GM12892 (cell line): ENCODE data around the gene CST7.

Experiments used
- DNase-seq: peaks from one replicate; pipeline ENCODE4 v3.0.0; 2011; ENCODE audit not compliant: insufficient read length
- FAIRE-seq: peaks from 2 replicates; lab custom pipeline; 2011; peaks lifted over from hg19 to GRCh38; lab: Jason Lieb, UNC
- POLR2A ChIP-seq: IDR thresholded peaks from 2 replicates; pipeline ENCODE4 v1.6.1; 2011; ENCODE audit warnings: low read depth, low read length, control low read depth
- POLR2AphosphoS5 ChIP-seq: IDR thresholded peaks from 2 replicates; pipeline ENCODE4 v1.6.1; 2011; ENCODE audit warnings: low read depth, low read length, control low read depth
- TAF1 ChIP-seq: IDR thresholded peaks from 2 replicates; pipeline ENCODE4 v1.6.1; 2011; ENCODE audit warnings: low read depth, mild to moderate bottlenecking, control low read depth, low read length, borderline replicate concordance

The CST7 gene

GRCh38 chr20:24933266-24933908 lies 15.7 kb upstream of the CST7 start:
- TF ChIP-seq POLR2A (no peak), TAF1 (no peak), POLR2AphosphoS5 (no peak)
- FAIRE-seq, result no peak
- DNase-seq, result no peak

- TF ChIP-seq POLR2AphosphoS5 (no peak), POLR2A (no peak), TAF1 (no peak)
- FAIRE-seq, result no peak
- DNase-seq, result no peak
Observed at GRCh38 chr20:24934101-24934661, 14.9 kb upstream of the CST7 start.

DNA sequence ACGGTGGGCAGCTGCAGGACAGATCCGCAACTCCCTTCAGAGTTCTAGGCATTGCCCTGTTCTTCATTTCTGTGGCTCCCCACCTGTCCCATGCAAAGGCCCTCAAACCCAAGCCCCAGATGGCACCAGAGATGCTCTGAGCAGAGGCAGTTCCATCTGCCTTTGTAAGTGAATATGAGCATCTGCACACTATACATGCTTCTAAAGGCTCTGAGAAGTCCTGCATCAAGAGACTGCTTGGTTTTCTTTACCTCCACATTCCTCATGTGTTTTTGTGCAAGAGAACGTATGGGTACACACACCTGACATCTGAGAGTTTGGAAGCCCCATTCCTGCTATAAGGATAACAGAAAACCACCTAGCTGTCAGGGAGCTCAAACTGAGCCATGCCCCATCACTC lies 14.4 kb upstream of the CST7 start:
- TF ChIP-seq POLR2A (no peak), POLR2AphosphoS5 (no peak), TAF1 (no peak)
- DNase-seq, result no peak
- FAIRE-seq, result no peak

DNA sequence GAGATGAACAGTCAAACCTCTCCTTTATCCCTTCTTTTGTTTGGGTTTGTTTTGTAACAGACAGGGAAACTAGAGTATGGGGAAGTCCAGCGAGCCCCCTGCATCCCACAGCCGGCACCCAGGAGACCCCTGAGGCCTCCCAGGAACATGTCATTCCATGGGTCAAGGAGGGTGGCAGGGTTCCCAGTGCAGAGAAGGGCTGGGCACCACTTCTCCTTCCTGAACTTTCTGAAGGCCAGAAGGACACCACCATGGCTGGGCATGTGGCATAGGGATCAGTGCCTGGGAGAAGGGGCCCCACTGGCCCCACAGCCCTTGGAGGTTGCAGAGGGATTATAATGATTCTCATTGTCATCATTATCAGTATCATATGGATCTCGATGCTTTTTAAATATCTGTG lies 13.9 kb upstream of the CST7 start:
- no peak for FAIRE-seq
- no peak for DNase-seq
- no peak for TF ChIP-seq POLR2AphosphoS5
- no peak for TF ChIP-seq TAF1
- TF ChIP-seq POLR2A, result no peak

- no peak for DNase-seq
- no peak for FAIRE-seq
- TF ChIP-seq TAF1 (no peak), POLR2A (no peak), POLR2AphosphoS5 (no peak)
Observed at GRCh38 chr20:24935766-24936525, 13.1 kb upstream of the CST7 start.

- TF ChIP-seq TAF1 (no peak), POLR2AphosphoS5 (no peak), POLR2A (no peak)
- FAIRE-seq (no peak), DNase-seq (no peak)
Observed at GRCh38 chr20:24936526-24937407, 12.3 kb upstream of the CST7 start.

GRCh38 chr20:24937579-24937978 lies 11.5 kb upstream of the CST7 start:
- no peak for TF ChIP-seq POLR2A
- no peak for TF ChIP-seq TAF1
- no peak for TF ChIP-seq POLR2AphosphoS5

DNA sequence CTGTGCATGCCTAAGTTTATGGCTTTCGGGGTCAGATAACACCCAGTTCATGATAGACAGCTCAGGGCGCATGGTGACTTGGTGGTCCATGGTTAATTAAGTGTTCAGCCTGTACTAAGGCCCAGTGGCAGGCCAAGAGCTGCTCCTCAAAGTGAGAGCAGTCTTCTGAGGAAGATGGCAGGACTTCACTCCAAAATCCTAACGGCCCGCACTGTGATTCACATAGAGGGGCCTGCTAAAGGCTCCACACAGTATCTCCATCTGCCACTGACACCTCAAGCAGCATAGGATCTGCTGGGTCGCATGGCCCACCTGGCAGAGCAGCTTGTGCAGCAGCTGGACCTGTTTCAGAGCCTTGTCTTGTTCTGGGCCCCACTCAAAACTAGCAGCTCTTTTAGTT lies 10.6 kb upstream of the CST7 start:
- DNase-seq (no peak), FAIRE-seq (no peak)

More at GRCh38 chr20:24937579-24937978, 11.5 kb upstream of the CST7 start:
- FAIRE-seq, result no peak
- DNase-seq, result no peak

GRCh38 chr20:24939036-24939435 lies 10.0 kb upstream of the CST7 start:
- DNase-seq, result no peak
- TF ChIP-seq TAF1 (no peak), POLR2AphosphoS5 (no peak), POLR2A (no peak)
- FAIRE-seq, result no peak

More for the DNA sequence above, 10.6 kb upstream of the CST7 start:
- TF ChIP-seq POLR2AphosphoS5 (no peak), TAF1 (no peak), POLR2A (no peak)

DNA sequence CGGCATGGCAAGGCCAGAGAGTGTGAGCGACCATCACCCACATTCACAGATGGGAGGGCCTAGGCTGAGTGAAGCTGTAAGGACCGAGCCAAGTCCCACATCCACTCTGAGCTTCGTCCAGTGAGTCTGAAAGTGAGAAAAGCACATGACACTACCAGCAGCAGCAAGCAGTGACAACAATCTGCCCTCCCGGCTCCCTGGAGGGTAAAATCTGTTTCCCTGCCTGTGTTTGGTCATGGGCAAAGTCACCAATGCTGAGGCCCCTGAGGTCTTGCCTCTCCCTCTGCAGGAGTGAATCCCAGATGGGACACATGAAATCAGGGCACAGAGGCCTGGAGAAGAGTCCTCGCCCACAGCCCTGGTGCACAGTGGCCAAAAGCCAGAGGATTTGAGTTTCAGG lies 6.4 kb upstream of the CST7 start:
- no peak for TF ChIP-seq POLR2A
- TF ChIP-seq TAF1, result no peak
- TF ChIP-seq POLR2AphosphoS5, result no peak
- DNase-seq (no peak), FAIRE-seq (no peak)

- no peak for DNase-seq
- no peak for FAIRE-seq
- TF ChIP-seq POLR2AphosphoS5 (no peak), POLR2A (no peak), TAF1 (no peak)
Observed at GRCh38 chr20:24943196-24943595, 5.9 kb upstream of the CST7 start.
